HCT116 (cell line): Measurements from ENCODE around the gene ZNF577. TPM values are rescaled to one million over a fixed set of nuclear protein-coding genes. Genes with fewer than 3 reads are reported as not detected.

Source experiments
- ATAC-seq: fragments of 200-7000 bp; cut with Tn5 transposase; 2 replicates; pipeline ENCODE4 v1.9.1; 2020; ENCODE audit warnings: mild to moderate bottlenecking, moderate library complexity
- BruUV-seq: library from RNA; stranded (reverse); fragments of 400-500 nt; replicated peaks from 2 replicates; lab custom pipeline; 2021; lab: Mats Ljungman, UMichigan
- CTCF ChIA-PET: fragments of 300-600 bp; sonication (Branson Sonifier 250); formaldehyde crosslinking; loops from one replicate; lab custom pipeline; 2021; ENCODE audit warnings: antibody characterized with exemption; lab: Charles Lee
- POLR2A ChIA-PET: fragments of 300-600, 350-600 bp; sonication (Branson Sonifier 250); formaldehyde crosslinking; loops from one replicate; lab custom pipeline; 2021; ENCODE audit warnings: antibody characterized with exemption; lab: Charles Lee
- RAD21 ChIA-PET, 2 experiments: fragments of 300-600 bp; sonication (Branson Sonifier 250); formaldehyde crosslinking; loops; one replicate each; lab custom pipeline; 2023; ENCODE audit warnings: low total read pairs in 2 of 2; ENCODE audit not compliant: uncharacterized antibody in 2 of 2, unreplicated experiment in 2 of 2, low non-redundant PET in 1 of 2; lab: Charles Lee
- DNase-seq: peaks from one replicate; pipeline ENCODE4 v3.0.0-alpha.2; 2010; ENCODE audit warnings: low read depth, low spot score
- H2AFZ ChIP-seq: fragments of 200-600 bp; shearing (Covaris generic), sonication (generic); 2 replicates; pipeline ENCODE4 v1.6.1; 2017; ENCODE audit warnings: low read depth, mixed run types, mixed read lengths, antibody characterized with exemption, low read length; ENCODE audit not compliant: poor library complexity, severe bottlenecking
- H3K27ac ChIP-seq: 2 replicates; pipeline ENCODE4 v1.5.1; 2012; ENCODE audit warnings: low read depth, low read length
- H3K27me3 ChIP-seq: fragments of 200-600 bp; sonication (generic); 2 replicates; pipeline ENCODE4 v1.6.1; 2016; ENCODE audit warnings: mixed run types, low read length, mixed read lengths; ENCODE audit not compliant: insufficient read depth
- H3K36me3 ChIP-seq, 2 experiments: fragments of 200-500 bp in 1 of 2; fragments of 200-600 bp in 1 of 2; sonication (Bioruptor generic) in 1 of 2; sonication (generic) in 1 of 2; 2 replicates each; pipeline versions ENCODE4 v1.5.1 to v1.6.1; 2014 to 2016; ENCODE audit warnings: low read length in 2 of 2, inconsistent platforms in 1 of 2, mixed read lengths in 1 of 2, mixed run types in 1 of 2; ENCODE audit not compliant: insufficient read depth in 2 of 2, control insufficient read depth in 1 of 2
- H3K4me1 ChIP-seq, 2 experiments: fragments of 200-600 bp in 1 of 2; sonication (generic) in 1 of 2; 2 replicates each; pipeline versions ENCODE4 v1.5.1 to v1.6.1; 2012 to 2017; ENCODE audit warnings: low read length in 2 of 2, inconsistent platforms in 1 of 2, mild to moderate bottlenecking in 1 of 2, mixed read lengths in 1 of 2, mixed run types in 1 of 2, moderate library complexity in 1 of 2; ENCODE audit not compliant: insufficient read depth in 2 of 2, control insufficient read depth in 1 of 2
- H3K4me2 ChIP-seq: fragments of 200-600 bp; sonication (generic); 2 replicates; pipeline ENCODE4 v1.6.1; 2017; ENCODE audit warnings: mixed run types, low read length, mixed read lengths
- H3K4me3 ChIP-seq, 2 experiments: fragments of 200-600 bp in 1 of 2; sonication (generic) in 1 of 2; replicated peaks in 1 of 2; 2 replicates each; pipeline ENCODE4 v1.5.1; 2011 to 2016; ENCODE audit warnings: low read length in 2 of 2, control low read depth in 1 of 2, low read depth in 1 of 2, mild to moderate bottlenecking in 1 of 2, mixed read lengths in 1 of 2, mixed run types in 1 of 2
- H3K79me2 ChIP-seq: fragments of 200-600 bp; sonication (generic); 2 replicates; pipeline ENCODE4 v1.6.1; 2017; ENCODE audit warnings: mild to moderate bottlenecking, mixed run types, low read length, moderate library complexity, mixed read lengths; ENCODE audit not compliant: insufficient read depth
- H3K9ac ChIP-seq: fragments of 200-600 bp; sonication (generic); 2 replicates; pipeline ENCODE4 v1.6.1; 2016; ENCODE audit warnings: low read length, mixed read lengths
- H3K9me2 ChIP-seq: fragments of 200-600 bp; sonication (generic), shearing (Covaris generic); 2 replicates; pipeline ENCODE4 v1.6.1; 2017; ENCODE audit warnings: mixed run types, mild to moderate bottlenecking, moderate library complexity; ENCODE audit not compliant: insufficient read depth
- H3K9me3 ChIP-seq, 2 experiments: fragments of 200-500 bp in 1 of 2; fragments of 200-600 bp in 1 of 2; sonication (Bioruptor generic) in 1 of 2; sonication (generic) in 1 of 2; 2 replicates each; pipeline ENCODE4 v1.6.1; 2014 to 2017; ENCODE audit warnings: low read length in 2 of 2, mixed read lengths in 2 of 2, inconsistent platforms in 1 of 2, low read depth in 1 of 2, mild to moderate bottlenecking in 1 of 2, mixed run types in 1 of 2, moderate library complexity in 1 of 2; ENCODE audit not compliant: control insufficient read depth in 1 of 2, insufficient read depth in 1 of 2
- H4K20me1 ChIP-seq: fragments of 200-600 bp; sonication (generic), shearing (Covaris generic); 2 replicates; pipeline ENCODE4 v1.6.1; 2017; ENCODE audit warnings: mixed run types, mild to moderate bottlenecking, moderate library complexity; ENCODE audit not compliant: insufficient read depth
- CBX3 ChIP-seq: IDR thresholded peaks from 2 replicates; pipeline ENCODE4 v1.6.1; 2012; ENCODE audit warnings: low read depth
- CEBPB ChIP-seq: IDR thresholded peaks from 2 replicates; pipeline ENCODE4 v1.6.1; 2012; ENCODE audit warnings: low read depth
- EGR1 ChIP-seq: IDR thresholded peaks from 2 replicates; pipeline ENCODE4 v1.6.1; 2012; ENCODE audit warnings: low read depth
- ELF1 ChIP-seq: IDR thresholded peaks from 2 replicates; pipeline ENCODE4 v1.6.1; 2012; ENCODE audit warnings: low read depth, borderline replicate concordance
- JUND ChIP-seq: IDR thresholded peaks from 2 replicates; pipeline ENCODE4 v1.6.1; 2012
- POLR2A ChIP-seq: IDR thresholded peaks from 2 replicates; pipeline ENCODE4 v1.7.0; 2011; ENCODE audit warnings: borderline replicate concordance; ENCODE audit not compliant: insufficient read depth, insufficient read length; ENCODE audit errors: extremely low read depth
- POLR2AphosphoS5 ChIP-seq: IDR thresholded peaks from 2 replicates; pipeline ENCODE4 v1.6.1; 2011; ENCODE audit warnings: mild to moderate bottlenecking, low read depth, low read length, moderate library complexity
- RAD21 ChIP-seq: IDR thresholded peaks from 2 replicates; pipeline ENCODE4 v1.6.1; 2012; ENCODE audit warnings: low read depth, mild to moderate bottlenecking
- SIN3A ChIP-seq: IDR thresholded peaks from 2 replicates; pipeline ENCODE4 v1.6.1; 2012; ENCODE audit warnings: low read depth
- SP1 ChIP-seq: IDR thresholded peaks from 2 replicates; pipeline ENCODE4 v1.6.1; 2012; ENCODE audit warnings: low read depth
- SRF ChIP-seq: IDR thresholded peaks from 2 replicates; pipeline ENCODE4 v1.6.1; 2012; ENCODE audit warnings: low read depth
- ZFX ChIP-seq: fragments of 450-650 bp; IDR thresholded peaks from 2 replicates; pipeline ENCODE4 v1.6.1; 2017
- ZNF274 ChIP-seq: fragments of 200-500 bp; sonication (Bioruptor generic); IDR thresholded peaks from 2 replicates; pipeline ENCODE4 v1.6.1; 2014; ENCODE audit warnings: mild to moderate bottlenecking, low read depth, low read length, inconsistent platforms
- intact Hi-C: fragments of 100-400 bp; cut with micrococcal nuclease; formaldehyde crosslinking; loops from 2 replicates; pipeline ENCODE4 v1.10.0; 2022
- total RNA-seq: library from RNA; stranded (reverse); gene quantifications from one replicate; pipeline ENCODE4 v1.2.1, GENCODE V29; 2021; ENCODE audit not compliant: unreplicated experiment
- TF ChIP-seq, protein P1 (sequence below): IDR thresholded peaks from 2 replicates; pipeline ENCODE4 v1.6.1; 2012
- TF ChIP-seq, protein P2 (sequence below), 3 experiments: fragments of 200-600 bp in 1 of 3; sonication (generic) in 1 of 3; IDR thresholded peaks in 2 of 3; conservative IDR thresholded peaks in 1 of 3; 2 replicates each; pipeline ENCODE4 v1.5.1; 2012 to 2017; ENCODE audit warnings: low read depth in 2 of 3, low read length in 2 of 3, antibody characterized with exemption in 1 of 3, borderline replicate concordance in 1 of 3, control low read depth in 1 of 3, mild to moderate bottlenecking in 1 of 3, mixed read lengths in 1 of 3, mixed run types in 1 of 3, moderate library complexity in 1 of 3; ENCODE audit not compliant: insufficient read depth in 1 of 3
- TF ChIP-seq, protein P3 (sequence below): IDR thresholded peaks from 2 replicates; pipeline ENCODE4 v1.6.1; 2012; ENCODE audit warnings: low read depth

The ZNF577 gene
- total RNA-seq, 1 experiment from 2014 or later: 5.8 TPM

DNA sequence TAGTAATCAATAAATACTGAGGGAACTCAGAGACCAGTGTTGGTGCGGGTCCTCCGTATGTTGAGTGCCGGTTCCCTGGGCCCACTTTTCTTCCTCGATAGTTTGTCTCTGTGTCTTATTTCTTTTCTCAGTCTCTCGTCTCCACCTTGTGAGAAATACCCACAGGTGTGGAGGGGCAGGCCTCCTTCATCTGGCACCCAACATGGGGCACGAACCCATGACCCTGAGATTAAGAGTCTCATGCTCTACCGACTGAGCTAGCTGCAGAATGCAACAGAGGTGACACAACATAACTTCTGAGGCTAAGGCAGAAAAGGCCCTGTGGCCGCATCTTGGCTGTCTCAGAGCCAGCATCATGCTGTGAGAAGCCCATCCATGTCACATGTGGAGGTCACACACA, 34.2 kb upstream of the ZNF577 start:
- no peaks in the 10 kb centered on the region for H3K27me3 ChIP-seq
- H2AFZ ChIP-seq: no peak overlapping the region
- H3K27ac ChIP-seq: no peak overlapping the region
- TF ChIP-seq ELF1 (no peak), CBX3 (no peak), RAD21 (no peak), SRF (no peak), POLR2A (no peak), JUND (no peak), POLR2AphosphoS5 (no peak), ZNF274 (no peak), EGR1 (no peak), ZFX (no peak)
- TF ChIP-seq, protein P1, sequence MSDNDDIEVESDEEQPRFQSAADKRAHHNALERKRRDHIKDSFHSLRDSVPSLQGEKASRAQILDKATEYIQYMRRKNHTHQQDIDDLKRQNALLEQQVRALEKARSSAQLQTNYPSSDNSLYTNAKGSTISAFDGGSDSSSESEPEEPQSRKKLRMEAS: no peak
- no TSS peak for BruUV-seq
- H4K20me1 ChIP-seq: no peaks in the 10 kb centered on the region
- CTCF ChIA-PET: no interaction called here
- H3K4me2 ChIP-seq: no peak overlapping the region
- H3K4me3 ChIP-seq: no peak overlapping the region
- POLR2A ChIA-PET: no interaction called here
- H3K79me2 ChIP-seq: no peaks in the 10 kb centered on the region
- peaks cover 0 to 7% of the 10 kb centered on the region in 2 experiments; a peak in 1 of 4 replicates for H3K4me1 ChIP-seq
- intact Hi-C loops: no loop called here
- H3K36me3 ChIP-seq: no peaks in the 10 kb centered on the region
- ATAC-seq (no peak), DNase-seq (no peak)
- peaks cover 26 to 36% of the 10 kb centered on the region in 2 experiments; a peak in 3 of 4 replicates for H3K9me3 ChIP-seq
- no peak overlapping the region for H3K9ac ChIP-seq
- no peaks in the 10 kb centered on the region for H3K9me2 ChIP-seq
- RAD21 ChIA-PET: no interaction called here

DNA sequence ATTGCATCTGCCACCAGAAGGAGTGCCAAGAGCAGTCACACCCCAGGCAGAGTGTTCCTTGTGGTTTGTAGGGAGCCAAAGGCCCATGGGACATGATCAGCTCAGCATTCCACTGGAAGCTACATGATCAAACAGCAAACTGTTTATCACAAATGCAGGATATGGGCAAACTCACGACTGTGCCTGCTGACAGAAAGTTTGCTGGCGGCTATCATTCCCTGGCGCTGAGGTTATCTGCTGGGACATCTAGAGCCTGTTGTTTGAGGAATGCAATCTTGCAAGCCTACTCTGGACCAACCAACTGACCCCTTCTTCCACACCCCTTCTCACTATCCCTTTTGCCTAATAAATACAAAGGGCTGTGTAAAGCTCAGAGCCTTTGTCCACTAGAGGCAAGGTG, 31.9 kb upstream of the ZNF577 start:
- ChIA-PET RAD21 (no interaction called here), CTCF (no interaction called here), POLR2A (no interaction called here)
- Histone ChIP-seq H3K4me1 (no peaks in the 10 kb centered on the region), H3K27me3 (no peaks in the 10 kb centered on the region), H3K9ac (no peak overlapping the region), H3K27ac (no peak overlapping the region), H3K4me3 (no peak overlapping the region), H3K79me2 (no peaks in the 10 kb centered on the region), H3K36me3 (no peaks in the 10 kb centered on the region), H4K20me1 (no peaks in the 10 kb centered on the region), H2AFZ (no peak overlapping the region), H3K4me2 (no peak overlapping the region), H3K9me3 (peaks cover 37 to 45% of the 10 kb centered on the region in 2 experiments; a peak in 3 of 4 replicates), H3K9me2 (no peaks in the 10 kb centered on the region)
- no TSS peak for BruUV-seq
- intact Hi-C loops: no loop called here
- ATAC-seq (no peak), DNase-seq (no peak)
- no peak for TF ChIP-seq SP1
- no peak for TF ChIP-seq RAD21
- TF ChIP-seq CEBPB: no peak
- TF ChIP-seq, protein P2, sequence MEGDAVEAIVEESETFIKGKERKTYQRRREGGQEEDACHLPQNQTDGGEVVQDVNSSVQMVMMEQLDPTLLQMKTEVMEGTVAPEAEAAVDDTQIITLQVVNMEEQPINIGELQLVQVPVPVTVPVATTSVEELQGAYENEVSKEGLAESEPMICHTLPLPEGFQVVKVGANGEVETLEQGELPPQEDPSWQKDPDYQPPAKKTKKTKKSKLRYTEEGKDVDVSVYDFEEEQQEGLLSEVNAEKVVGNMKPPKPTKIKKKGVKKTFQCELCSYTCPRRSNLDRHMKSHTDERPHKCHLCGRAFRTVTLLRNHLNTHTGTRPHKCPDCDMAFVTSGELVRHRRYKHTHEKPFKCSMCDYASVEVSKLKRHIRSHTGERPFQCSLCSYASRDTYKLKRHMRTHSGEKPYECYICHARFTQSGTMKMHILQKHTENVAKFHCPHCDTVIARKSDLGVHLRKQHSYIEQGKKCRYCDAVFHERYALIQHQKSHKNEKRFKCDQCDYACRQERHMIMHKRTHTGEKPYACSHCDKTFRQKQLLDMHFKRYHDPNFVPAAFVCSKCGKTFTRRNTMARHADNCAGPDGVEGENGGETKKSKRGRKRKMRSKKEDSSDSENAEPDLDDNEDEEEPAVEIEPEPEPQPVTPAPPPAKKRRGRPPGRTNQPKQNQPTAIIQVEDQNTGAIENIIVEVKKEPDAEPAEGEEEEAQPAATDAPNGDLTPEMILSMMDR (IDR thresholded peaks at IDR 0.05 in 2 of 3, conservative IDR thresholded peaks at IDR 0.05 in 1 of 3; ENCODE audit: borderline replicate concordance in 1 of 3, insufficient read depth in 1 of 3, low read depth in 2 of 3, low read length in 2 of 3): no peak
- TF ChIP-seq SIN3A: no peak
- TF ChIP-seq, protein P3, sequence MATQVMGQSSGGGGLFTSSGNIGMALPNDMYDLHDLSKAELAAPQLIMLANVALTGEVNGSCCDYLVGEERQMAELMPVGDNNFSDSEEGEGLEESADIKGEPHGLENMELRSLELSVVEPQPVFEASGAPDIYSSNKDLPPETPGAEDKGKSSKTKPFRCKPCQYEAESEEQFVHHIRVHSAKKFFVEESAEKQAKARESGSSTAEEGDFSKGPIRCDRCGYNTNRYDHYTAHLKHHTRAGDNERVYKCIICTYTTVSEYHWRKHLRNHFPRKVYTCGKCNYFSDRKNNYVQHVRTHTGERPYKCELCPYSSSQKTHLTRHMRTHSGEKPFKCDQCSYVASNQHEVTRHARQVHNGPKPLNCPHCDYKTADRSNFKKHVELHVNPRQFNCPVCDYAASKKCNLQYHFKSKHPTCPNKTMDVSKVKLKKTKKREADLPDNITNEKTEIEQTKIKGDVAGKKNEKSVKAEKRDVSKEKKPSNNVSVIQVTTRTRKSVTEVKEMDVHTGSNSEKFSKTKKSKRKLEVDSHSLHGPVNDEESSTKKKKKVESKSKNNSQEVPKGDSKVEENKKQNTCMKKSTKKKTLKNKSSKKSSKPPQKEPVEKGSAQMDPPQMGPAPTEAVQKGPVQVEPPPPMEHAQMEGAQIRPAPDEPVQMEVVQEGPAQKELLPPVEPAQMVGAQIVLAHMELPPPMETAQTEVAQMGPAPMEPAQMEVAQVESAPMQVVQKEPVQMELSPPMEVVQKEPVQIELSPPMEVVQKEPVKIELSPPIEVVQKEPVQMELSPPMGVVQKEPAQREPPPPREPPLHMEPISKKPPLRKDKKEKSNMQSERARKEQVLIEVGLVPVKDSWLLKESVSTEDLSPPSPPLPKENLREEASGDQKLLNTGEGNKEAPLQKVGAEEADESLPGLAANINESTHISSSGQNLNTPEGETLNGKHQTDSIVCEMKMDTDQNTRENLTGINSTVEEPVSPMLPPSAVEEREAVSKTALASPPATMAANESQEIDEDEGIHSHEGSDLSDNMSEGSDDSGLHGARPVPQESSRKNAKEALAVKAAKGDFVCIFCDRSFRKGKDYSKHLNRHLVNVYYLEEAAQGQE: no peak
